Colon (tissue), 2 donors: ENCODE results near the gene PI4KA.
"Not testable (repeated sequence)": the region's sequence is repeated elsewhere in the genome, so short reads cannot be mapped to it uniquely, and the experiment has no call there.

Experiments used
- FAIRE-seq: peaks from 2 replicates; lab custom pipeline; 2012; peaks lifted over from hg19 to GRCh38; lab: Jason Lieb, UNC
- donor health status: control.
- donor health status: control.

PI4KA gene

DNA sequence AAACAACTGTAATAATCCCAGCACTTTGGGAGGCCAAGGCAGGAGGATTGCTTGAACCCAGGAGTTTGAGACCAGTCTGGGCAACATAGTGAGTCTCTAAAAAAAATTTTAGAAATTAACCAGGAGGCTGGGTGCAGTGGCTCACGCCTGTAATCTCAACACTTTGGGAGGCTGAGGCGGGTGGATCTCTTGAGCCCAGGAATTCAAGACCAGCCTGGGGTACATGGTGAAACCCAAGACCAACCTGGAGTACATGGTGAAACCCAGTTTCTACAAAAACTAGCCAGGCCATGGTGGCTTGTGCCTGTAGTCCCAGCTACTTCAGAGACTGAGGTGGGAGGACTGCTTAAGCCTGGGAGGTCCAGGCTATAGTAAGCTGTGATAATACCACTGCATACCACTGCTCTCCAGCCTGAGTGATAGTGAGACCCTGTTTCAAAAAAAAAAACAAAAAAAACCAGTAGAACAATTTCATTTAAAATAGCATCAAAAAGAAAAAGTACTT is 11.2 kb downstream of the PI4KA start:
- no peak for FAIRE-seq

DNA sequence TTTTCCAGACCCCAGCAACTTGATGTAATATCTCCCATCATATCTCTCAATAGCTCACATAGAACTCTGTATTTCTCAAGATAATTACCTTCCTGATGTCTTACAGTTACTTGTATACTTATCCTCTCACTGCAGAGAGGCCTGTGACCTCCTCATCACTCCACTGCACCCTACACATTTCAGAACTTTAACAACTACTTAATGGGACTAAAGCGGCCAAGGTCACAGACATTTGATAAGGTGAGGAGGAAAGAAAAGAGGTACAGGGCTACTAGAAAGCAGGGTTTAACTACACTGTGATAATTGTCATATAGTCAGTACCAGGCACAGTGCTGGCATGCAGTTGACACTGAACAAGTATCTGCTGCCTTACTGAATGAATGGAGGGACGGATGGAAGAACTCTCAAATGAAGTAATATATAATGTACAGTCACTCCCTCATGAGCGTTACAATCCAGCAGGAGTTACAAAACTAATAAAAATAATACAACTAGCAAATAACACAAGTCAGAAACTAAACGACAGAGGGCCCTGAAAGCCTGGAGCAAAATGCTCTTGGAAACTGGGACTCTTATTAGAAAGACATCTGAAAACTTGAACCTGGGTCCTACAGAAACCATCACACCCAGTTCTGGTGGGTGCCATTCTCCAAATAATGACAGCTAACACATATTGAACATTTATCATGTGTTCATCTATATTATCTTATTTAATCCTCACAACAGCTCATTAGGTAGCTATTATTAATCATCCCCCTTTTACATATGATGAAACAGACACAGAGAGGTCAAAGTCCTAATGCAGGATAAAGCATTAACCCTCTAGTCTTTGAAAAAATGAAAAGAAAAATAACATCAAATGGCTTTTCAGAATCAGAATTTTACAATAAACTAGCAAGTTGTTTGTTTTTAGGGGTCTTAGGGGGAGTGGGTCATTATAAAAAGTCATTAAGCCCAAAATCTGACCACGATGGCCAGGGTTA is 14.3 kb downstream of the PI4KA start:
- no peak for FAIRE-seq

DNA sequence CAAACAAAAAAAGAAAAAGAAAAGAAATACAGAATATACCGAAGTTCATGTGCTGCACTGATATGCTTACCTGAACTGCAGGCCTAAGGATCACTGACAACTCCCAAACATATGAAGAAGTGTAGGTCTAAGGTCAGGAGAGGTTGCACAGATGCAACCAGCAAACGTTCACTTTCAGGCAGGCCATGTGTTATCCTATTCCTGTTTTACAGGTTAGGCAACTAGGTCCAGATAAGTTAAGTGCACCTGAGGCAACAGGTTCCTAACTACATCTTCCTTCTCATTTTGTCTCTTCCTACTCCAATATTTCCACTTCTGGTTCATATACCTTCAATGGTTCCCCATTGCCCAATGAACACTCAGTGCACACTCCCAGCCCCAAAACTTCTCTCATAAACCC is 15.1 kb downstream of the PI4KA start:
- FAIRE-seq: no peak

- FAIRE-seq: no peak
Measured at GRCh38 chr22:20840646-20841371, 17.8 kb downstream of the PI4KA start.

DNA sequence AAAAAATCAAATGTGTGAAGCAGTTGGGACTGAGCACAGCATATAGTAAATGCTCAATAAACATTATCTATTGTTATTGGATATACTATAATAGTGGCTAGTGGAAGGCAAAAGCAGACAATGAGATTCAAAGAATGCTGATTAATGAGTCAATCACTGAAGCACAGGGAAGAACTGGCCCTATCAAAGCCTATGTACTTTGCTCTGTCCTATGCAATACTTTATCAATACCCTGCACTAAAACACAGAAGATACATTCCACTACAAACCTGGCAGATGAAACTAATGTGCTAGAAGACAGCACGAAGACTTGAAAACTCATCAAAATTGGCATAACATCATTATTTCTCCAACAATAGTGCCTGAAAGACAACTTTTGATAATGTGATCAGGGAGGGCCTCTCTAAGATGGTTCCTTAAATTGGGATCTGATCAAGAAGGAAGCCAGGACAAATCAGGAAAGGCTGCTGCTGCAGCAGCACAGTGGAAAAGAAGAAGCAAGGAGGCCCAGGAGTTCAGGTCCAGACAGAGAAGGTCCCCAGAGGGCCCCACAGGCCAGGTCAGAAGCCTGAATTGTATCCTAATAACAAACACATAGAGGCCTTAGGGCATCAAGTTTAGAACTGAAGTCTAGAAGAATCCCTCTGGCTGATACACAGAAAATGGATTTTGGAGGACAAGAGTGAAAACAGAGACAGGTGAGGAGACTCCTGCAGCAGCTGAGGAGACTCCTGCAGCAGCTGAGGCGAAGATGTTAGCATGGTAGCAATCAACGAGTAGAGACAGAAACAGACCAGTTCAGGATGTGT is 18.6 kb downstream of the PI4KA start:
- no peak for FAIRE-seq

DNA sequence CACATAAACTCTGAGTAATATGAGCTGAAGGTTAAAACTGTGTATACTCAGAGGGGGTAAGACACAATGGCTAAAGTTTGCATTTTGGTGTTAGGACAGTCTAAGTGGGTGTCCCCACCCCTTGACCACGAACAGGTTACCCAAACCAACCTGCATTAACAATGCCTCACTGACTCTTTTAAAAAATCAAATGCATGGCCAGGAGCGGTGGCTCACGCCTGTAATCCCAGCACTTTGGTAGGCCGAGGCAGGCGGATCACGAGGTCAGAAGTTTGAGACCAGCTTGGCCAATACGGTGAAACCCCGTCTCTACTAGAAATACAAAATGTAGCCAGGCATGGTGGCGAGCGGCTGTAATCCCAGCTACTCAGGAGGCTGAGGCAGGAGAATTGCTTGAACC is 19.3 kb downstream of the PI4KA start:
- FAIRE-seq: not testable (repeated sequence)

DNA sequence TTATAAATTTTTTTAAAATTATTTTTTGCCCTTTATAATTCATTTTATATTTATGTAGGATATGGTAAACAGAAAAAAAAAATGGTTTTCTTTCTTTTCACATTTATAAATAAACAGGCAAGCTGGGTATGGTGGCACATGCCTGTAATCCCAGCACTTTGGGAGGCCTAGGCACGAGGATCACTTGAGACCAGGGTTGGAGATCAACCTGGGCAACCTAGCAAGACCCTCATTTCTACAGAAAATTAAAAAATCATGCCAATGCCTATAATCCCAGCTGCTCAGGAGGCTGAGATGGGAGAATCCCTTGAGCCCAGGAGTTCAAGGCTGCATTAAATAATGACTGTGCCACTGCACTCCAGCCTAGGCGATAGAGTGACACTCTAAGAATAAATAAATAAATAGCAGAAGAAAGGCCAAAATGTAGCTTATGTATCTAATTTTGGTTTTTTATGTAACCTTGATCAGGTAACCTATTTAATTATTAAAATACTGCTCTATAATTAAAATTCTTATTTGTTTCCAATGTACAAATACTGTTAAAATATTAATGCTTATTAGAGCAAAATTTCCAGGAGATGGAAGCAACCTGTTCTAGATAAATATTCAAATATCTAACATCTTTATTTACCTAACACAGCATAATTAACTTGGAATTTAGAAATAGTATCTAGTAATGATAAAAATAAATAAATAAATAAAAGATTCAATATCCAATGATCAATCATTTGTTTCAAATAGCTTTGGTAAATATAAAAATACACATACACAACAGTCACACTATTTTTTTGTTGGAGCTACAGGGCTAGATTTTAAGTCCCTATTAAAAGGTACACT is 21.4 kb downstream of the PI4KA start:
- FAIRE-seq: no peak

DNA sequence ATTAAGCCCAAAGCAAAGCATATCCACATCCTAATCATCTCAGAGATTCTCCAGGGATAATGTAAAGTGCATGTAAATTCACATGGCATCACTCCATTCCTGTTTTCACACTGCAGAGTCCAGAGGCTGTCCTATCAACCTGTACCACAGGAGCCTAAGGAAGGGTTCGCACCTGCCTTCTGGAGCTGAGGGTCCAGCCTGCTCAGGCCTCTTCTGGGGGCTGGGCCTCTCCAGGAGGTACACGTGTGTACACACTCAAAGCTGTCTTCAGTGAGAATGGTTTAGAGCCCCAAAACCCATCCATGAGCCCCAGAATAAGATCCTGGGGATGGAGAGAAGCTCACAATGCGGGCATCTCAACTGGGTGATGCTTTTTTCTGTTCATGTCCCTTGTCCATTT is 23.9 kb downstream of the PI4KA start:
- FAIRE-seq: no peak

DNA sequence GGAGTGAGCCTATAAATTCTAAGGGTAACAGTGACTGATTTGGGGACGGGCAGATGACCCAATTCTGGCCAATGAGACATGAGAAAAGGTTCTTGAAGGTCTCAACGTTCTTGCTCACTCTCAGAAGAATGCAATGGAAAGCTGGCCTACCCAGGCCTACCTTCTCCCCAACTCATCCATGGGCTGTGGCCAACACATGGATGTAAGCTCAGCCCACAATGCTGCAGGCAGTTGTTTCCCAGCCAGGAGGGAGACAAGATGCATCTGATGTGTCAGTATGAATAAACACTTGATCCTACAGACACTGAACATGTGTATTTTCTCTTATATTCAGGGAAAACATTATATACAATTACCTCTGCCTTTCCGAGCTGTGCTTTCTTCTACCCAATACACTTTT is 24.4 kb downstream of the PI4KA start:
- no peak for FAIRE-seq

GRCh38 chr22:20833225-20833665 is 25.4 kb downstream of the PI4KA start:
- FAIRE-seq: no peak

DNA sequence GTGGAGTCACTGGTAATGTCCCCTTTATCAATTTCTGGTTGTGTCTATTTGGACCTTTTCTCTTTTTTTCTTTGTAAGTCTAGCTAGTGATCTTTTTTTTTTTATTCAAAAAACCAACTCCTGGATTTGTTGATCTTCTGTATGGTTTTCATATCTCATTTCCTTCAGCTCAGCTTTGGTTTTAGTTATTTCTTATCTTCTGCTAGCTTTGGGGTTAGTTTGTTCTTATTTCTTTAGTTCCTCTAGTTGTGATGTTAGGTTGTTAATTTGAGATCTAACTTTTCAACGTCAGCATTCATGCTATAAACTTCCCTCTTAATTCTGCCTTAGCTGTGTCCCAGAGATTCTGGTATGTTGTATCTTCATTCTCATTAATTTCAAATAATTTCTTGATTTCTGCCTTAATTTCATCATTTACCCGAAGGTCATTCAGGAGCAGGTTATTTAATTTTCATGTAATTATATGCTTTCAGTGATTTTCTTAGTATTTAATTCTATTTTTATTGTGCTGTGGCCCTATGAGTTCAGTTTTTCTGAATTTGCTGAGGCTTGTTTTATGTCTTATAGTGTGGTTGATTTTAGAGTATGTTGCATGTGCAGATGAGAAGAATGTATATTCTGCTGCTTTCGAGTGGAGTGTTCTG is 29.0 kb downstream of the PI4KA start:
- no peak for FAIRE-seq

DNA sequence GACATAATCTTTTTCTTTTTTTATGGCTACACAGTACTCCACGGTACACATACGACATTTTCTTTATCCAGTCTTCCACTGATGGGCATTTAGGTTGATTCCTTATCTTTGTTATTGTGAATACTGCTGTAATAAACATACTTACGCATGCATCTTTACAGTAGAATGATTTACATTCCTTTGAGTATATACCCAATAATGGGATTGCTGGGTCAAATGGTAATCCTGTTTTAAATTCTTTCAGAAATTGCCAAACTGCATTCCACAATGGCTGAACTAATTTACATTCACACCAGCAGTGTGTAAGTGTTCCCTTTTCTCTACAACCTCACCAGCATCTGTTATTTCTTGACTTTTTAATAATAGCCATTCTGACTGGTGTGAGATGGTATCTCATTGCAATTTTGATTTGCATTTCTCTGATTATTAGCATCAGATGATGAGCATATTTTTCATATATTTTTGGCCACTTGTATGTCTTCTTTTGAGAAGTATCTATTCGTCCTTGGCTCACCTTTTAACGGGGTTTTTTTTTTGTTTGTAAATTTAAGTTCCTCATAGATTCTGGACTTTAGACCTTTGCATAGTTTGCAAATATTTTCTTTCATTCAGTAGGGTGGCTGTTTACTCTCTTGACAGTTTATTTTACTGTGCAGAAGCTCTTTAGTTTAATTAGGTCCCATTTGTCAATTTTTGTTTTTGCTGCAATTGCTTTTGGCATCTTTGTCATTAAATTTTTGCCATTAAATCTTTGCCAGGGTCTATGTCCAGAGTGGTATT is 32.0 kb downstream of the PI4KA start:
- FAIRE-seq: not testable (repeated sequence)

DNA sequence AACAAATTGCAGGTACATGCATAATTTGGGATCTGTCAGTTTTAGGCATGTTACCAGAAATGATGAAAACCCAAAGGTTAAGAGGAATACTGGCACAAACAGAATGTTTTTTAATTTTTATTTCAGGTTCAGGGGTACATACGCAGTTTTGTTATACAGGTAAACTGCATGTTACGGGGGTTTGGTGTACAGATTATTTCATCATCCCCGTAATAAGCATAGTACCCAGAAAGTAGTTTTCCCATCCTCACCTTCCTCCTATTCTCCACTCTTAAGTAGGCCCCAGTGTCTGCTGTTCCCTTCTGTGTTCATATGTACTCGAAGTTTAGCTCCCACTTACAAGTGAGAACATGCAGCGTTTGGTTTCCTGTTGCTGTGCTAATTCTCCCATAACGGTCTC is 33.0 kb downstream of the PI4KA start:
- no peak for FAIRE-seq

GRCh38 chr22:20825216-20825615 is 33.4 kb downstream of the PI4KA start:
- FAIRE-seq: not testable (repeated sequence)

DNA sequence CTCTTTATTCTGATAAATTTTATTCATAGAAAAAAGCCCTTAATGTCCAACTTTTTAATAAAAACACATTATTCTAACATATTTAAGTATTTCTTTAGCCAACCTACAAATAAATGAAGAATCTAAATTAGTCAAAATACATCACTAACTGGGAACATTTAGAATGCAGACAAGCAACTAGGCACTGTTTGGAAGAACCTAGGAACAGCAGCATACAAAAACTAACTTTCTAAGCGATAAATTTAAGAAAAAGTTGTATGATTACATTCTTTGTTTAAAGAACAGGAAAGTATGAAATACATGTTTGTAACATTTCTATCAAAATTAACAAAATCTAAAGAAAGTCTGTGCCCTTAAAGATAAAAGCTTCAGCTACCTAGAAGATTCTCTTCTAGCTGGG is 35.3 kb downstream of the PI4KA start:
- FAIRE-seq: no peak

- FAIRE-seq: no peak
Measured at GRCh38 chr22:20822240-20822639, 36.4 kb downstream of the PI4KA start.

DNA sequence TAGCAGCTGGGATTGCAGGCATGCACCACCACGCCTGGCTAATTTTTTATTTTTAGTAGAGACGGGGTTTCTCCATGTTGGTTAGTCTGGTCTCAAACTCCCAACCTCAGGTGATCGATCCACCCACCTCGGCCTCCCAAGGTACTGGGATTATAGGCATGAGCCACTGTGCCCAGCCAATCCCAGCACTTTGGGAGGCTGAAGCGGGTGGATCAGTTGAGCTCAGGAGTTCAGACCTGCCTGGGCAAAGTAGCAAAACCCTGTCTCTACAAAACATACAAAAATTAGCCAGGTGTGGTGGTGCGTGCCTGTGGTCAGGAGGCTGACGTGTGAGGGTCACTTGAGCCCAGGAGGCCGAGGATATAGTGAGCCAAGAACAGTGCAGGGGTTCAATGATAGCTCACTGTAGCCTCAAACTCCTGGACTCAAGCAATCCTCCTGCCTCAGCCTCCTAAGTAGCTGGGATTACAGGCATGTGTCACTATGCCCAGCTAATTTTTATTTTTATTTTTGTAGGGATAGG is 36.8 kb downstream of the PI4KA start:
- FAIRE-seq: not testable (repeated sequence)

DNA sequence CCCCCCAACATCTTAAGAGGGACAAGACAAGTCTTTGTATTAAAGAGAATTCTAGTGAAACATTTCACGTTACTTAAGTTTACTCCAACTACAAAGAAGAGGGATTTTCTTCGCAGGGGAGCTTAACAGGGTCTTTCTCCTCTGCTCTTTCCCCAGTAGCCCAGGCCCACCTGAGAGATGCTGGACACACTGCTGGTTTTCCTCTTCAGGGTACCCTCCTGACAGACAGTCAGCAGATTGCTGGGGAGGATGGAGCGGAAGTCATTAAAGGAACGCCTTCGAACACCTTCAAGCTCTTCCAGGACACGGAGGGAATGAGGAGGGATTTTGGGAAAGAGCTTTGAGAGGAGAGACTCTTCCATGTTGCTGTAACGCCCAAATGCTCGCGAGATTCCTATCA is 39.1 kb downstream of the PI4KA start:
- FAIRE-seq: no peak

GRCh38 chr22:20818471-20818870 is 40.1 kb downstream of the PI4KA start:
- no peak for FAIRE-seq

GRCh38 chr22:20816559-20816958 is 42.1 kb downstream of the PI4KA start:
- FAIRE-seq: no peak
